ENCODE results near the gene TOX2. TPM values are rescaled to one million over a fixed set of nuclear protein-coding genes. Genes with fewer than 3 reads are reported as not detected.

Gene TOX2
- total RNA-seq, 1 donor, result 5.2 TPM

GRCh38 chr20:44115762-44116644 lies 201.4 kb downstream of the TOX2 start:
- TF ChIP-seq CTCF (IDR thresholded peaks at IDR 0.05; ENCODE audit: insufficient read depth, low read length), result no peak
- DNase-seq (ENCODE audit: low read depth), result no peak

GRCh38 chr20:44117296-44118184 lies 202.9 kb downstream of the TOX2 start:
- H3K4me3 ChIP-seq (ENCODE audit: low read depth, low read length), result no peak overlapping the region
- no peak for DNase-seq (ENCODE audit: low read depth)
- TF ChIP-seq CTCF (IDR thresholded peaks at IDR 0.05; ENCODE audit: insufficient read depth, low read length), result no peak

More at GRCh38 chr20:44115762-44116644, 201.4 kb downstream of the TOX2 start:
- H3K4me3 ChIP-seq (ENCODE audit: low read depth, low read length), result no peak overlapping the region

GRCh38 chr20:44118185-44119033 lies 203.8 kb downstream of the TOX2 start:
- H3K4me3 ChIP-seq (ENCODE audit: low read depth, low read length), result no peak overlapping the region
- DNase-seq (ENCODE audit: low read depth), result no peak
- no peak for TF ChIP-seq CTCF (IDR thresholded peaks at IDR 0.05; ENCODE audit: insufficient read depth, low read length)

Small RNAs within 50 kb of the gene (small RNA-seq; reads per million reads assigned to genes)
- gene RN7SL443P, result not detected

Other genes with a start within 250 kb of the TOX2 start
- gene MYBL2, start 247.7 kb upstream of the TOX2 start, total RNA-seq (ENCODE audit: low replicate concordance), result 1.6 and 17.8 TPM in 2 replicates
- gene GTSF1L, start 187.8 kb upstream of the TOX2 start, total RNA-seq (ENCODE audit: low replicate concordance), result not detected in 2 replicates